ENCODE data around the gene SERPINB6. TPM values are rescaled to one million over a fixed set of nuclear protein-coding genes. Genes with fewer than 3 reads are reported as not detected.

Gene SERPINB6
- total and polyA plus RNA-seq, 9 of the 15 experiments (the other 6 are each of a cell fraction or from before 2014, with no cell fraction given): 86.6 to 211 (median 143) TPM

DNA sequence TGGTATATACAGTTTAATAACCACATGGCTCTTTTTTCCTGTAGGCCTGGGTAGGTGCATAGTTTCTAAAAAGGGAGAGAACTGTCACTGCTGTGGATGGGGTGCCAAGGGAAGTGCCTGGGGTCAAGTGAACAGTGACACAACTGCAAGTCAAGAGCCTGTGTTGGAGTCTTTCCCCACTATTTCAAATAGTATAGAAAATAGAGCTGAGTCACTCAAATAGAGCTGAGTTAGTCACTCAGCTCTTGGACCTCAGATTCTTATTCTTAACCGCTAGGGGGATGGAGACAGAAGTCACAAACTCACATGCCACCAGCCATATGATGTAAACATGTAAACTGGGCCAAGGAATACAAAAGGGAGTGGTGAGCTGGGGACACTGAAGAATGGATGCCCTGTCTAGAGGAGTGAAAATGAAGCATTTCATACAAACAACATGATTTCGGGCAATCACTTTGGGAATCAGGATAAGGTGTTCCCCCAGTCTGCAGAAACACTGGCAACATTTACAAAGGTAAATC is 30.5 kb upstream of the SERPINB6 start (continued):
- TF ChIP-seq, protein P1, sequence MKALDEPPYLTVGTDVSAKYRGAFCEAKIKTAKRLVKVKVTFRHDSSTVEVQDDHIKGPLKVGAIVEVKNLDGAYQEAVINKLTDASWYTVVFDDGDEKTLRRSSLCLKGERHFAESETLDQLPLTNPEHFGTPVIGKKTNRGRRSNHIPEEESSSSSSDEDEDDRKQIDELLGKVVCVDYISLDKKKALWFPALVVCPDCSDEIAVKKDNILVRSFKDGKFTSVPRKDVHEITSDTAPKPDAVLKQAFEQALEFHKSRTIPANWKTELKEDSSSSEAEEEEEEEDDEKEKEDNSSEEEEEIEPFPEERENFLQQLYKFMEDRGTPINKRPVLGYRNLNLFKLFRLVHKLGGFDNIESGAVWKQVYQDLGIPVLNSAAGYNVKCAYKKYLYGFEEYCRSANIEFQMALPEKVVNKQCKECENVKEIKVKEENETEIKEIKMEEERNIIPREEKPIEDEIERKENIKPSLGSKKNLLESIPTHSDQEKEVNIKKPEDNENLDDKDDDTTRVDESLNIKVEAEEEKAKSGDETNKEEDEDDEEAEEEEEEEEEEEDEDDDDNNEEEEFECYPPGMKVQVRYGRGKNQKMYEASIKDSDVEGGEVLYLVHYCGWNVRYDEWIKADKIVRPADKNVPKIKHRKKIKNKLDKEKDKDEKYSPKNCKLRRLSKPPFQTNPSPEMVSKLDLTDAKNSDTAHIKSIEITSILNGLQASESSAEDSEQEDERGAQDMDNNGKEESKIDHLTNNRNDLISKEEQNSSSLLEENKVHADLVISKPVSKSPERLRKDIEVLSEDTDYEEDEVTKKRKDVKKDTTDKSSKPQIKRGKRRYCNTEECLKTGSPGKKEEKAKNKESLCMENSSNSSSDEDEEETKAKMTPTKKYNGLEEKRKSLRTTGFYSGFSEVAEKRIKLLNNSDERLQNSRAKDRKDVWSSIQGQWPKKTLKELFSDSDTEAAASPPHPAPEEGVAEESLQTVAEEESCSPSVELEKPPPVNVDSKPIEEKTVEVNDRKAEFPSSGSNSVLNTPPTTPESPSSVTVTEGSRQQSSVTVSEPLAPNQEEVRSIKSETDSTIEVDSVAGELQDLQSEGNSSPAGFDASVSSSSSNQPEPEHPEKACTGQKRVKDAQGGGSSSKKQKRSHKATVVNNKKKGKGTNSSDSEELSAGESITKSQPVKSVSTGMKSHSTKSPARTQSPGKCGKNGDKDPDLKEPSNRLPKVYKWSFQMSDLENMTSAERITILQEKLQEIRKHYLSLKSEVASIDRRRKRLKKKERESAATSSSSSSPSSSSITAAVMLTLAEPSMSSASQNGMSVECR (CRISPR knock-in tag; IDR thresholded peaks at IDR 0.05): peak; percentile 82
- no peak; the same call in 1 of the 2 replicates for TF ChIP-seq NCOA1 (IDR thresholded peaks at IDR 0.05; ENCODE audit: low read depth)
- peak; percentile 57 for TF ChIP-seq HMBOX1 (IDR thresholded peaks at IDR 0.05)
- TF ChIP-seq ZNF217 (CRISPR knock-in tag; IDR thresholded peaks at IDR 0.05): no peak
- TF ChIP-seq L3MBTL2 (IDR thresholded peaks at IDR 0.05): peak; percentile 91
- TF ChIP-seq, protein P2, sequence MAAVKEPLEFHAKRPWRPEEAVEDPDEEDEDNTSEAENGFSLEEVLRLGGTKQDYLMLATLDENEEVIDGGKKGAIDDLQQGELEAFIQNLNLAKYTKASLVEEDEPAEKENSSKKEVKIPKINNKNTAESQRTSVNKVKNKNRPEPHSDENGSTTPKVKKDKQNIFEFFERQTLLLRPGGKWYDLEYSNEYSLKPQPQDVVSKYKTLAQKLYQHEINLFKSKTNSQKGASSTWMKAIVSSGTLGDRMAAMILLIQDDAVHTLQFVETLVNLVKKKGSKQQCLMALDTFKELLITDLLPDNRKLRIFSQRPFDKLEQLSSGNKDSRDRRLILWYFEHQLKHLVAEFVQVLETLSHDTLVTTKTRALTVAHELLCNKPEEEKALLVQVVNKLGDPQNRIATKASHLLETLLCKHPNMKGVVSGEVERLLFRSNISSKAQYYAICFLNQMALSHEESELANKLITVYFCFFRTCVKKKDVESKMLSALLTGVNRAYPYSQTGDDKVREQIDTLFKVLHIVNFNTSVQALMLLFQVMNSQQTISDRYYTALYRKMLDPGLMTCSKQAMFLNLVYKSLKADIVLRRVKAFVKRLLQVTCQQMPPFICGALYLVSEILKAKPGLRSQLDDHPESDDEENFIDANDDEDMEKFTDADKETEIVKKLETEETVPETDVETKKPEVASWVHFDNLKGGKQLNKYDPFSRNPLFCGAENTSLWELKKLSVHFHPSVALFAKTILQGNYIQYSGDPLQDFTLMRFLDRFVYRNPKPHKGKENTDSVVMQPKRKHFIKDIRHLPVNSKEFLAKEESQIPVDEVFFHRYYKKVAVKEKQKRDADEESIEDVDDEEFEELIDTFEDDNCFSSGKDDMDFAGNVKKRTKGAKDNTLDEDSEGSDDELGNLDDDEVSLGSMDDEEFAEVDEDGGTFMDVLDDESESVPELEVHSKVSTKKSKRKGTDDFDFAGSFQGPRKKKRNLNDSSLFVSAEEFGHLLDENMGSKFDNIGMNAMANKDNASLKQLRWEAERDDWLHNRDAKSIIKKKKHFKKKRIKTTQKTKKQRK (IDR thresholded peaks at IDR 0.05; ENCODE audit: borderline replicate concordance, low read depth, low read length): no peak
- peak; percentile 97 for TF ChIP-seq FOXJ2 (tag; IDR thresholded peaks at IDR 0.05)
- TF ChIP-seq U2AF2 (optimal IDR thresholded peaks at IDR 0.05; ENCODE audit: low read depth, low read length): no peak
- TF ChIP-seq HDAC3 (IDR thresholded peaks at IDR 0.05; ENCODE audit: borderline replicate concordance, partially characterized antibody): peak; percentile 74
- TF ChIP-seq CBX8 (IDR thresholded peaks at IDR 0.05; ENCODE audit: borderline replicate concordance, extremely low read depth, low read depth, low read length, poor library complexity, severe bottlenecking): no peak
- TF ChIP-seq XRCC5 (IDR thresholded peaks at IDR 0.05; ENCODE audit: low read depth, low read length): peak; percentile 69; the same call in 1 of the 2 replicates
- no peak for TF ChIP-seq FOS (IDR thresholded peaks at IDR 0.05; ENCODE audit: extremely low read depth, insufficient read length)
- no peak; the same call in 1 of the 2 replicates for TF ChIP-seq TGIF2 (CRISPR knock-in tag; IDR thresholded peaks at IDR 0.05)
- TF ChIP-seq MTA1 (IDR thresholded peaks at IDR 0.05; ENCODE audit: borderline replicate concordance): peak; percentile 74
- no peak; the same call in 1 of the 2 replicates for TF ChIP-seq POLR2A (conservative IDR thresholded peaks at IDR 0.05)
- TF ChIP-seq CTBP1 (IDR thresholded peaks at IDR 0.05; ENCODE audit: borderline replicate concordance): peak; percentile 91
- peak; percentile 33; the same call in 1 of the 2 replicates for TF ChIP-seq OTX1 (CRISPR knock-in tag; IDR thresholded peaks at IDR 0.05)
- no peak for TF ChIP-seq ARHGAP35 (IDR thresholded peaks at IDR 0.05; ENCODE audit: partially characterized antibody)
- TF ChIP-seq GATAD2B (IDR thresholded peaks at IDR 0.05; ENCODE audit: borderline replicate concordance): peak; percentile 87; the same call in 1 of the 2 replicates
- TF ChIP-seq EHMT2 (IDR thresholded peaks at IDR 0.05): peak; percentile 82; the same call in 1 of the 2 replicates

Measured in K562 (cell line).